Activated CD4-positive, alpha-beta memory T cell treated with anti-CD3 and anti-CD28 coated beads, Interleukin-2, amount 10 ng/mL, durations not matched to agents 7 days and 5 days (primary cell): Measurements from ENCODE around the gene ETNPPL. TPM values are rescaled to one million over a fixed set of nuclear protein-coding genes. Genes with fewer than 3 reads are reported as not detected.
"Not testable (repeated sequence)": the region's sequence is repeated elsewhere in the genome, so short reads cannot be mapped to it uniquely, and the experiment has no call there.

ENCODE experiments used
- CTCF ChIA-PET: fragments of 350-600 bp; sonication (Branson Sonifier 250); formaldehyde crosslinking; loops from one replicate; lab custom pipeline; 2021; ENCODE audit warnings: antibody characterized with exemption, inconsistent platforms; lab: Charles Lee
- POLR2A ChIA-PET: fragments of 350-600 bp; sonication (Branson Sonifier 250); formaldehyde crosslinking; loops from one replicate; lab custom pipeline; 2021; ENCODE audit warnings: antibody characterized with exemption; lab: Charles Lee
- DNase-seq: peaks from one replicate; pipeline ENCODE4 v3.0.0-alpha.2; 2020
- H3K27ac Mint-ChIP-seq: one replicate; pipeline ENCODE4 v1.8.0; 2021; ENCODE audit warnings: mild to moderate bottlenecking, mixed read lengths
- H3K27me3 Mint-ChIP-seq: one replicate; pipeline ENCODE4 v1.8.0; 2021; ENCODE audit warnings: mixed read lengths
- H3K36me3 Mint-ChIP-seq: one replicate; pipeline ENCODE4 v1.8.0; 2021; ENCODE audit warnings: low read depth, mixed read lengths
- H3K4me1 Mint-ChIP-seq: one replicate; pipeline ENCODE4 v1.8.0; 2021; ENCODE audit warnings: mixed read lengths
- H3K4me3 Mint-ChIP-seq: one replicate; pipeline ENCODE4 v1.8.0; 2021; ENCODE audit warnings: mild to moderate bottlenecking, mixed read lengths
- H3K9me3 Mint-ChIP-seq: one replicate; pipeline ENCODE4 v1.8.0; 2021; ENCODE audit warnings: mixed read lengths
- total RNA-seq, 2 experiments: library from RNA; stranded (reverse); gene quantifications; one replicate each; pipeline ENCODE4 v1.2.3, GENCODE V29; 2021

The ETNPPL gene
- total RNA-seq, 2 experiments from 2014 or later, result not detected

DNA sequence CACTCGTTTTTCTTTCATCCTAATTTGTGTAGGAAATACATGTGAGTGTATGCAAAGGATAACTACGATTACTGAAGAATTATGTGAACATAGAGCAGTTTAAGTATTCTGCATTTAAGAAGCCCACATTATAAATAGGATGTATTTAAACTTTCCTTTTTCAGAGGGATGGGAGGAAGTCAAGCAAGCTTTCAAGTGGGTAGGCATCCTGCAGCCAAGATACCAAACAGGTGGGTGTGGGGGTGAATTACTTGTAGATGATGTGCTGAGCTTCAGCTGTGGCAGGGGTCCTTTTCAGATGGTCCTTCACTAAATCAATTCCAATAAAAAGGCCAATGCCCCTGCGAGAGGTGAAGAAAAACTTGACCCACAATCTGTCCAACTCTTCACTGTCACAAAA, 16.3 kb downstream of the ETNPPL start:
- CTCF ChIA-PET, result no interaction called here
- H3K9me3 Mint-ChIP-seq, result no peaks in the 10 kb centered on the region

GRCh38 chr4:108744307-108744706, 18.5 kb downstream of the ETNPPL start:
- H3K9me3 Mint-ChIP-seq, result no peaks in the 10 kb centered on the region
- peaks cover 6% of the 10 kb centered on the region for H3K27me3 Mint-ChIP-seq
- H3K36me3 Mint-ChIP-seq, result no peaks in the 10 kb centered on the region
- no peaks in the 10 kb centered on the region for H3K4me1 Mint-ChIP-seq
- H3K4me3 Mint-ChIP-seq, result no peak overlapping the region
- no peak for DNase-seq
- CTCF ChIA-PET, result no interaction called here
- POLR2A ChIA-PET, result no interaction called here
- H3K27ac Mint-ChIP-seq, result no peak overlapping the region

More for the DNA sequence above, 16.3 kb downstream of the ETNPPL start:
- DNase-seq, result no peak
- POLR2A ChIA-PET, result no interaction called here
- Mint-ChIP-seq H3K4me3 (no peak overlapping the region), H3K4me1 (no peaks in the 10 kb centered on the region), H3K27ac (no peak overlapping the region), H3K27me3 (peaks cover 6% of the 10 kb centered on the region), H3K36me3 (no peaks in the 10 kb centered on the region)

DNA sequence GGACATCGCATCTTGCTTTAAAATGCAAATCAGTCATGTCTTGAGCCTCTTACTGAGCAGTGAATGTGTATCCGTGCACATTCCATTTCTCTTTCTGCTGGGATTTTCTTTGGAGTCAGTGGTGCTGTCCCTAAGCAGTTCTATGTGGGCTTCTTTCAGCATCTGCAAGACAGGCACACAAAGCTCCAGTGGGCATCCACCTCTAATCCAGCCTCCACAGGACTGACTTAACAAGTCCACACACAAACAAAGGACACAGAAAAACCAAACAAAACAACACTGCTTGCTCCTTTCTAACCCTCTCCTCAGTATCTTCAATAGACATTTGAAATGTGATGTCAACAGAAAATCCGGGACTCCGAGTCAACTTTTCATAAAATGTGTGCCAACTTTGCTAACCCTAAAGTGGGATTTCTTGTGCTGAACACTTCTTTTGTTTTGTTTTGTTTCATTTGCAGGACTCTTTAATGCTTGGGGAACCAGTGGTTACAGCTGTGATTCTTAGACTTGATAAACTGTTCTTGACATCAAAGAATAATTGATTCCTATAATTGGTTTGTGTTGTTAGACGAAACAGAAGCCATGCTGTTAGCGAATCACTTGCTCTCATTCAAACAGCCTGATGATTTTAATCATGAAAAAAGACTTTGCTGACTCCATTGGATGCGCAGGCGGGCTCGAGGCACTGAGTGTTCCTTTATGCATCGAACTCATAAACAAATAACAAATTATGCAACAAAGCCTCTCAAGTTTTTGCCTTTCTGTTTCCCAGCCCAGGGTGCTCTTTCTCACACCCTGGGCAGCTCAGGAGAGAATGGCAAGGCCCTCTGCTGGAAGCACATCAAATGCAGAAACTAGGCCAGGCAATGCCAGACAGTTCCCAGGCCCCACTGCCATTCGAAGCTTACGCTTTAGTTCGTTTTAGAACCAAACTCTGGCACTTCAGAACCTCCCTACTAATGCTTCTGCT, 20.1 kb downstream of the ETNPPL start:
- no peak overlapping the region for H3K27ac Mint-ChIP-seq
- DNase-seq, result no peak
- CTCF ChIA-PET, result no interaction called here

DNA sequence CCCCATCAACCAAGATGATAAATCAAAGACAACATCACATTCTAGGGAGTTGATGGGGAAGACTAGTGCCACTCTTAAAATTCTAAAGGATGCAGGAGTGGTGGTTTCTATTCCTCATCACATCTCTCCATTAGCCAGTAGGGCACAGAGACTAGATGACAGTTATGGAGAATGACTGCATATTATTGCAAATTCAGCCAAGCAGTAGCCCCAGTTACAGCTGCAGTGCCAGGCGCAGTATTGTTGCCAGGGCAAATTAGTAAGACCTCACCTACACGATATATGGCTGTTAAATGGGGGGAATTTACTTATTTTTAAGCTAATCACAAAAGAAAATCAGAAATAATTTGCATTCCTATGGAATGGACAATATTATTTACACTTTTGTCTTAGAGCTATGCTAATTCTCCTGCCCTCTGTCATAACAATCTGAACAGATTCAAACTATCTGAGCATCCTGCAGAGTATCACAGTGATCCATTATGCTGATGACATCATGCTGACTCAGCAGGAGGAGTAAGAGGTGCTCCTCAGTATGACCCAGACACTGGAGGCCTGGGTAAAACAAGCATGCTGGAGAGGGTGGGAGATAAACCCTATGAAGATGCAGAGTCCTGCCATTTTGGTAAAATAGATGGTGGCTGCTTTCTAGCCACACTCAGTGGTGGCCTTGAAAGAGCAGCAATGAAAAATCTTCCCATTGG, 24.7 kb downstream of the ETNPPL start:
- Mint-ChIP-seq H3K4me1 (no peaks in the 10 kb centered on the region), H3K27me3 (peaks cover 13% of the 10 kb centered on the region), H3K9me3 (no peaks in the 10 kb centered on the region), H3K27ac (no peak overlapping the region), H3K36me3 (no peaks in the 10 kb centered on the region), H3K4me3 (no peak overlapping the region)
- ChIA-PET POLR2A (no interaction called here), CTCF (no interaction called here)
- DNase-seq, result no peak

More for the DNA sequence above, 20.1 kb downstream of the ETNPPL start:
- POLR2A ChIA-PET, result no interaction called here
- no peaks in the 10 kb centered on the region for H3K4me1 Mint-ChIP-seq
- H3K27me3 Mint-ChIP-seq, result peaks cover 6% of the 10 kb centered on the region
- no peaks in the 10 kb centered on the region for H3K36me3 Mint-ChIP-seq
- H3K9me3 Mint-ChIP-seq, result no peaks in the 10 kb centered on the region
- H3K4me3 Mint-ChIP-seq, result no peak overlapping the region

GRCh38 chr4:108731006-108731405, 31.8 kb downstream of the ETNPPL start:
- peaks cover 4% of the 10 kb centered on the region for H3K9me3 Mint-ChIP-seq
- ChIA-PET CTCF (no interaction called here), POLR2A (no interaction called here)
- no peaks in the 10 kb centered on the region for H3K36me3 Mint-ChIP-seq
- H3K4me1 Mint-ChIP-seq, result no peaks in the 10 kb centered on the region
- H3K27me3 Mint-ChIP-seq, result peaks cover 1% of the 10 kb centered on the region
- no peak for DNase-seq
- H3K4me3 Mint-ChIP-seq, result no peak overlapping the region
- no peak overlapping the region for H3K27ac Mint-ChIP-seq

DNA sequence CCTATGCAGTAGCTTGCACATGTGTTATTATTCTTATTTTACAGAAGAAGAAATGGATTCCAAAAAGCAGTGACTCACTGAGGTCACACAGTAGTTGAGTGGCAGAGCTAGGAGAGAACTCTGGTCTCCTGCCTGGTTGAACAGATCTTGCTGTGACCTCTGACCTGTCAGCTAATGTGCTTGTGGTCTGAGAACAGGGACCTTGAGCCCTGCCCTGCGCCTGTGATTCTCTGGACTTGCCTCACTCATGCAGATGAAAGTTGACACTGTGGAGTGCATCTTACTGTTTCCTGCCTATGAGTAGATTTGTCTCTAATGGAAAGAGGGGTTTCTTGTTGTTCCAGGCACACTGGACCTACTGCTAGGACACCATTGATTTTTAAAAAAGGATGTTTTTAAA, 32.3 kb downstream of the ETNPPL start:
- Mint-ChIP-seq H3K9me3 (peaks cover 4% of the 10 kb centered on the region), H3K4me1 (no peaks in the 10 kb centered on the region), H3K27me3 (peaks cover 1% of the 10 kb centered on the region), H3K36me3 (no peaks in the 10 kb centered on the region), H3K4me3 (no peak overlapping the region), H3K27ac (no peak overlapping the region)
- POLR2A ChIA-PET, result no interaction called here
- CTCF ChIA-PET, result no interaction called here
- no peak for DNase-seq

- POLR2A ChIA-PET, result no interaction called here
- H3K27me3 Mint-ChIP-seq, result no peaks in the 10 kb centered on the region
- no peaks in the 10 kb centered on the region for H3K36me3 Mint-ChIP-seq
- H3K4me1 Mint-ChIP-seq, result no peaks in the 10 kb centered on the region
- H3K27ac Mint-ChIP-seq, result no peak overlapping the region
- no peak overlapping the region for H3K4me3 Mint-ChIP-seq
- no peak for DNase-seq
- CTCF ChIA-PET, result no interaction called here
- H3K9me3 Mint-ChIP-seq, result peaks cover 4% of the 10 kb centered on the region
These were observed 33.1 kb downstream of the ETNPPL start for GRCh38 chr4:108729731-108730130.

- no peak overlapping the region for H3K4me3 Mint-ChIP-seq
- CTCF ChIA-PET, result no interaction called here
- POLR2A ChIA-PET, result no interaction called here
These were observed 37.4 kb downstream of the ETNPPL start for GRCh38 chr4:108725457-108725856.

GRCh38 chr4:108717386-108717785, 45.5 kb downstream of the ETNPPL start:
- no peak for DNase-seq
- no peak overlapping the region for H3K4me3 Mint-ChIP-seq
- CTCF ChIA-PET, result no interaction called here
- POLR2A ChIA-PET, result no interaction called here
- H3K36me3 Mint-ChIP-seq, result no peaks in the 10 kb centered on the region
- H3K4me1 Mint-ChIP-seq, result no peaks in the 10 kb centered on the region
- H3K27me3 Mint-ChIP-seq, result peaks cover 3% of the 10 kb centered on the region
- H3K27ac Mint-ChIP-seq, result no peak overlapping the region
- no peaks in the 10 kb centered on the region for H3K9me3 Mint-ChIP-seq

More at GRCh38 chr4:108725457-108725856, 37.4 kb downstream of the ETNPPL start:
- no peaks in the 10 kb centered on the region for H3K4me1 Mint-ChIP-seq
- no peak overlapping the region for H3K27ac Mint-ChIP-seq
- H3K9me3 Mint-ChIP-seq, result peaks cover 6% of the 10 kb centered on the region
- no peaks in the 10 kb centered on the region for H3K36me3 Mint-ChIP-seq
- no peak for DNase-seq
- peaks cover 5% of the 10 kb centered on the region for H3K27me3 Mint-ChIP-seq

DNA sequence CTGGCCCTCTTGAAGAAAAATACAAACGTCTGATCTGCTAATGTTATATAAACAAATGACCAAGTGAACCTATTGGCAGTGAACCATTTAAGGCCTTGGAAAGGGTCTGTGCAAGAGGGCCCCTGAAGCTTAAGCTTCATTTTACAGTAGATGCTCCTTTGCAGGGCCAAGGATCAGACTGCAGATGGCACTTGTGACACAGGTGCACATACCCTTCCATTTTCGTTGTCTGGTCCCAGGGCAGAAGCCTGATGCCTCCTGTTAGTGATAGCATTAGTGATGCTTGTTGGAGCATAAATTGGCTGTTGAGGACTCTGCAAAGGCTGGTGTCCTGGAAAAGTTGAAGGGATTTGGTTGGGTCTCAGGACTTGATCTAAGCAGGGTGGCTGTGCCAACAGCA, 46.5 kb downstream of the ETNPPL start:
- Mint-ChIP-seq H3K9me3 (no peaks in the 10 kb centered on the region), H3K27me3 (no peaks in the 10 kb centered on the region), H3K4me3 (no peak overlapping the region), H3K36me3 (no peaks in the 10 kb centered on the region), H3K4me1 (no peaks in the 10 kb centered on the region), H3K27ac (no peak overlapping the region)
- DNase-seq, result no peak
- CTCF ChIA-PET, result no interaction called here
- POLR2A ChIA-PET, result no interaction called here

- POLR2A ChIA-PET, result no interaction called here
- H3K9me3 Mint-ChIP-seq, result no peaks in the 10 kb centered on the region
- H3K27ac Mint-ChIP-seq, result no peak overlapping the region
- CTCF ChIA-PET, result no interaction called here
- no peaks in the 10 kb centered on the region for H3K27me3 Mint-ChIP-seq
- H3K4me3 Mint-ChIP-seq, result no peak overlapping the region
- H3K4me1 Mint-ChIP-seq, result no peaks in the 10 kb centered on the region
- H3K36me3 Mint-ChIP-seq, result no peaks in the 10 kb centered on the region
- DNase-seq, result no peak
These were observed 48.0 kb downstream of the ETNPPL start for GRCh38 chr4:108714880-108715279.

DNA sequence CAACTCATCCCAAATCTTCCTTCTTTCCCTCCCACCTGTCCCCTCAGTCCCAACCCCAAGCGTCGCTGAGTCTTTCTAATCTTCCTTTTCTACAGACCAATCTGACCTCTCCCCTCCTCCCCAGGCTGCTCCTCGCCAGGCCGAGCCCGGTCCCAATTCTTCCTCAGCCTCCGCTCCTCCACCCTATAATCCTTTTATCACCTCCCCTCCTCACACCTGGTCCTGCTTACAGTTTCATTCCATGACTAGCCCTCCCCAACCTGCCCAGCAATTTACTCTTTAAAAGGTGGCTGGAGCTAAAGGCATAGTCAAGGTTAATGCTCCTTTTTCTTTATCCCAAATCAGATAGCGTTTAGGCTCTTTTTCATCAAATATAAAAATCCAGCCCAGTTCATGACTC, 52.3 kb downstream of the ETNPPL start:
- DNase-seq, H3K4me3 Mint-ChIP-seq, H3K27me3 Mint-ChIP-seq, POLR2A ChIA-PET, CTCF ChIA-PET, H3K9me3 Mint-ChIP-seq, H3K36me3 Mint-ChIP-seq, H3K4me1 Mint-ChIP-seq, H3K27ac Mint-ChIP-seq: not testable (repeated sequence)

DNA sequence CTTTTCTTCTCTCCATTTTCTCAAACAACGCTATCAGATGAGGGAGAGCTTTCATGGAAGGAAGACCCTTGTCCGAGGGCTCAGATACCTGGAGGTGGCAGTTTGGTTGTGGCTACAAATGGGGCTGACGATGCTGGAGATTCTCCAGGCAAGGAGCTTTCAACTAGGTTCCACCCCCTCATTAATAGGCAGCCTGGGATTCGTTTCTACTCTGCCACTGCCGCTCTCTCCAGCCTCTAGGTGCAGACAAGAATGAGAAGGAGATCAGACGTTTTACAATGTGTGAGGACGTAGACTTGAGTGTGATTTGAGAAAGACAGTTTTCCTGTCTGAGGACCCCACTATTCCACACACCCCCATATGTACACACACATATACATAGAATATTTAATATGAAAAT, 53.1 kb downstream of the ETNPPL start:
- no peak overlapping the region for H3K4me3 Mint-ChIP-seq
- H3K36me3 Mint-ChIP-seq, result no peaks in the 10 kb centered on the region
- no peak overlapping the region for H3K27ac Mint-ChIP-seq
- no peaks in the 10 kb centered on the region for H3K9me3 Mint-ChIP-seq
- ChIA-PET POLR2A (no interaction called here), CTCF (no interaction called here)
- H3K27me3 Mint-ChIP-seq, result no peaks in the 10 kb centered on the region
- no peak for DNase-seq
- H3K4me1 Mint-ChIP-seq, result no peaks in the 10 kb centered on the region
